GM18907 (cell line): Measurements from ENCODE around the gene IHH.
A peak's percentile ranks its signal among the peaks of the same experiment; 100 is the strongest.

Source experiments
- ATAC-seq: cut with Tn5 transposase; IDR thresholded peaks from one replicate; pipeline ENCODE4 v1.9.1; 2021; ENCODE audit warnings: mild to moderate bottlenecking, moderate library complexity; ENCODE audit not compliant: unreplicated experiment

The IHH gene

GRCh38 chr2:219060821-219061791 lies at the start of gene IHH:
IHH (minus strand) TSS chr2:219060921; CDS start chr2:219060467, 454 bp downstream.
- ATAC-seq, result no peak

GRCh38 chr2:219109471-219109870 lies 48.8 kb upstream of the IHH start:
- no peak for ATAC-seq

GRCh38 chr2:219107758-219108157 lies 47.0 kb upstream of the IHH start:
- no peak for ATAC-seq

GRCh38 chr2:219106251-219106650 lies 45.5 kb upstream of the IHH start:
- no peak for ATAC-seq

GRCh38 chr2:219104107-219105035 lies 43.6 kb upstream of the IHH start:
- peak; percentile 54 for ATAC-seq

GRCh38 chr2:219099329-219099728 lies 38.6 kb upstream of the IHH start:
- ATAC-seq, result no peak

GRCh38 chr2:219095406-219095935 lies 34.8 kb upstream of the IHH start:
- ATAC-seq, result no peak

- ATAC-seq, result no peak
These were observed 33.5 kb upstream of the IHH start for GRCh38 chr2:219094171-219094570.

- ATAC-seq, result no peak
These were observed 29.9 kb upstream of the IHH start for GRCh38 chr2:219090436-219091299.

GRCh38 chr2:219089330-219089729 lies 28.6 kb upstream of the IHH start:
- no peak for ATAC-seq

GRCh38 chr2:219087848-219088247 lies 27.1 kb upstream of the IHH start:
- ATAC-seq, result no peak

GRCh38 chr2:219087361-219087760 lies 26.6 kb upstream of the IHH start:
- ATAC-seq, result no peak

- ATAC-seq, result no peak
These were observed 25.5 kb upstream of the IHH start for GRCh38 chr2:219086196-219086595.

- no peak for ATAC-seq
These were observed 24.1 kb upstream of the IHH start for GRCh38 chr2:219084791-219085190.

GRCh38 chr2:219082332-219082958 lies 21.7 kb upstream of the IHH start:
- ATAC-seq, result no peak

- no peak for ATAC-seq
These were observed 21.1 kb upstream of the IHH start for GRCh38 chr2:219081701-219082331.

- no peak for ATAC-seq
These were observed 20.4 kb upstream of the IHH start for GRCh38 chr2:219081096-219081495.

GRCh38 chr2:219079417-219079816 lies 18.7 kb upstream of the IHH start:
- ATAC-seq, result no peak

GRCh38 chr2:219078951-219079350 lies 18.2 kb upstream of the IHH start:
- ATAC-seq, result no peak
